WTC11 (cell line): ENCODE results near the gene AKAP1. TPM values are rescaled to one million over a fixed set of nuclear protein-coding genes. Genes with fewer than 3 reads are reported as not detected.

Source experiments
- ATAC-seq: fragments of 200-7000 bp; cut with Tn5 transposase; 2 replicates; pipeline ENCODE4 v1.10.0; 2021; ENCODE audit warnings: mild to moderate bottlenecking, moderate library complexity
- CTCF ChIA-PET: fragments of 300-600 bp; sonication (Branson Sonifier 250); formaldehyde crosslinking; loops from one replicate; lab custom pipeline; 2021; ENCODE audit warnings: antibody characterized with exemption; lab: Charles Lee
- POLR2A ChIA-PET: fragments of 350-600 bp; sonication (Branson Sonifier 250); formaldehyde crosslinking; loops from one replicate; lab custom pipeline; 2021; ENCODE audit warnings: antibody characterized with exemption; lab: Charles Lee
- DNase-seq: peaks from one replicate; pipeline ENCODE4 v3.0.0; 2021; ENCODE audit warnings: low spot score
- H3K27ac Mint-ChIP-seq: 2 replicates; pipeline ENCODE4 v1.8.0; 2021; ENCODE audit warnings: mixed read lengths
- H3K27me3 Mint-ChIP-seq: 2 replicates; pipeline ENCODE4 v1.8.0; 2021; ENCODE audit warnings: low read depth, mild to moderate bottlenecking, moderate library complexity, mixed read lengths
- H3K36me3 Mint-ChIP-seq: 2 replicates; pipeline ENCODE4 v1.8.0; 2021; ENCODE audit warnings: mixed read lengths
- H3K4me1 Mint-ChIP-seq: 2 replicates; pipeline ENCODE4 v1.8.0; 2022; ENCODE audit warnings: mixed read lengths
- H3K4me3 Mint-ChIP-seq: 2 replicates; pipeline ENCODE4 v1.8.0; 2021; ENCODE audit warnings: mild to moderate bottlenecking, moderate library complexity, mixed read lengths
- H3K9me3 Mint-ChIP-seq: 2 replicates; pipeline ENCODE4 v1.8.0; 2021; ENCODE audit warnings: mixed read lengths
- ATF1 ChIP-seq: sonication (generic); formaldehyde crosslinking; IDR thresholded peaks from 2 replicates; pipeline ENCODE4 v1.8.1; 2023; ENCODE audit warnings: mild to moderate bottlenecking, moderate library complexity, missing genetic modification reagents
- CREB1 ChIP-seq: sonication (generic); formaldehyde crosslinking; IDR thresholded peaks from 2 replicates; pipeline ENCODE4 v1.8.0; 2023; ENCODE audit warnings: mild to moderate bottlenecking, missing genetic modification reagents
- ESRRA ChIP-seq: sonication (generic); formaldehyde crosslinking; IDR thresholded peaks from 2 replicates; pipeline ENCODE4 v1.8.1; 2022; ENCODE audit warnings: mild to moderate bottlenecking, missing genetic modification reagents, borderline replicate concordance
- GRHL2 ChIP-seq: fragments of 250-450 bp; sonication (Bioruptor Pico); IDR thresholded peaks from 2 replicates; pipeline ENCODE4 v1.8.0; 2022; ENCODE audit warnings: mild to moderate bottlenecking, moderate library complexity; ENCODE audit not compliant: insufficient replicate concordance, severe bottlenecking
- IRF2 ChIP-seq: sonication (generic); formaldehyde crosslinking; IDR thresholded peaks from 2 replicates; pipeline ENCODE4 v1.8.0; 2022; ENCODE audit warnings: low read depth, missing genetic modification reagents, borderline replicate concordance
- JAZF1 ChIP-seq: fragments of 250-450 bp; sonication (Bioruptor Pico); IDR thresholded peaks from 2 replicates; pipeline ENCODE4 v1.9.0; 2021; ENCODE audit warnings: moderate library complexity, mild to moderate bottlenecking, inconsistent platforms
- NFATC4 ChIP-seq: fragments of 250-450 bp; sonication (Bioruptor Pico); IDR thresholded peaks from 2 replicates; pipeline ENCODE4 v1.9.0; 2021; ENCODE audit warnings: mild to moderate bottlenecking
- NFYB ChIP-seq: sonication (generic); formaldehyde crosslinking; conservative IDR thresholded peaks from 2 replicates; pipeline ENCODE4 v1.8.0; 2022; ENCODE audit warnings: low read depth, missing genetic modification reagents
- RORB ChIP-seq: fragments of 250-450 bp; sonication (Bioruptor Pico); IDR thresholded peaks from 2 replicates; pipeline ENCODE4 v1.9.0; 2021; ENCODE audit warnings: mild to moderate bottlenecking
- SMAD4 ChIP-seq: sonication (generic); formaldehyde crosslinking; IDR thresholded peaks from 2 replicates; pipeline ENCODE4 v1.8.0; 2022; ENCODE audit warnings: mild to moderate bottlenecking, missing genetic modification reagents
- ZNF219 ChIP-seq: sonication (generic); formaldehyde crosslinking; IDR thresholded peaks from 2 replicates; pipeline ENCODE4 v1.8.0; 2023; ENCODE audit warnings: missing genetic modification reagents, mild to moderate bottlenecking, borderline replicate concordance
- ZNF317 ChIP-seq: sonication (generic); formaldehyde crosslinking; IDR thresholded peaks from 2 replicates; pipeline ENCODE4 v1.8.1; 2023; ENCODE audit warnings: low read depth, mild to moderate bottlenecking, moderate library complexity, missing genetic modification reagents, borderline replicate concordance
- ZNF671 ChIP-seq: fragments of 250-450 bp; sonication (Bioruptor Pico); IDR thresholded peaks from 2 replicates; pipeline ENCODE4 v1.8.0; 2021; ENCODE audit warnings: mild to moderate bottlenecking
- total RNA-seq: library from RNA; stranded (reverse); gene quantifications from 3 replicates; pipeline ENCODE4 v1.2.3, GENCODE V29; 2021
- TF ChIP-seq, protein P1 (sequence below): sonication (generic); formaldehyde crosslinking; IDR thresholded peaks from 2 replicates; pipeline ENCODE4 v1.8.1; 2023; ENCODE audit warnings: mild to moderate bottlenecking, missing genetic modification reagents, moderate library complexity
- TF ChIP-seq, protein P2 (sequence below): sonication (generic); formaldehyde crosslinking; IDR thresholded peaks from 2 replicates; pipeline ENCODE4 v1.8.1; 2023; ENCODE audit warnings: mild to moderate bottlenecking, missing genetic modification reagents
- TF ChIP-seq, protein P3 (sequence below): fragments of 250-450 bp; sonication (Bioruptor Pico); IDR thresholded peaks from 2 replicates; pipeline ENCODE4 v1.9.0; 2021; ENCODE audit warnings: mild to moderate bottlenecking
- TF ChIP-seq, protein P4 (sequence below): sonication (generic); formaldehyde crosslinking; IDR thresholded peaks from 2 replicates; pipeline ENCODE4 v1.8.1; 2022; ENCODE audit warnings: mild to moderate bottlenecking, moderate library complexity, missing genetic modification reagents
- TF ChIP-seq, protein P5 (sequence below): fragments of 250-450 bp; sonication (Bioruptor Pico); IDR thresholded peaks from 2 replicates; pipeline ENCODE4 v1.9.0; 2021; ENCODE audit warnings: moderate library complexity, mild to moderate bottlenecking, inconsistent platforms, borderline replicate concordance
- TF ChIP-seq, protein P6 (sequence below): sonication (generic); formaldehyde crosslinking; IDR thresholded peaks from 2 replicates; pipeline ENCODE4 v1.8.1; 2023; ENCODE audit warnings: mild to moderate bottlenecking, missing genetic modification reagents
- TF ChIP-seq, protein P7 (sequence below): sonication (generic); formaldehyde crosslinking; conservative IDR thresholded peaks from 2 replicates; pipeline ENCODE4 v1.8.1; 2022; ENCODE audit warnings: mild to moderate bottlenecking, missing genetic modification reagents
- TF ChIP-seq, protein P8 (sequence below): fragments of 250-450 bp; sonication (Bioruptor Pico); conservative IDR thresholded peaks from 2 replicates; pipeline ENCODE4 v1.9.0; 2021; ENCODE audit warnings: mild to moderate bottlenecking

The AKAP1 gene
- total RNA-seq, 1 experiment from 2014 or later, result 74.5 TPM

DNA sequence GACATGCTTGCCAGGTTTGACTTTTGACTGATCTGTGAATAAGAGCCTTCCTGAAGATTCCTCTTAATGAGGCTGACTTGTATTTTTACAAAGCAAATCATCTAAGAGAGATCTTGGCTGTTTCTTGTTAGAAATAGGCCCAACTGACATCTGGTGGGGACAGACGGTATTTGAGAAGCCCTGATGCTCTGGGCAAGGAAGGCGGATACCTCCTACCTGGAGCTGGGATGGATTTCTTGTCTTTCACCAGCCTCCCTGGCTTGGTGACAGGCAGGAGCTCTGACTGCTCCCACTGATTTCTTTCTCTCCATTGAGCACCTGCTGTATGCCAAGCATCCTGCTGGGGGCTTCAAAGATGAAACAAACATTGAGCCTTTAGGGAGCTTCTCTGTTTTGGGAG, 40.4 kb downstream of the AKAP1 start:
- POLR2A ChIA-PET, result interaction anchor here (0.5 kb wide), 2 partner anchors 42 to 251 kb away, joined by 3 to 4 read pairs; no protein-coding TSS in a partner anchor
- H3K36me3 Mint-ChIP-seq, result peaks cover 39% of the 10 kb centered on the region
- DNase-seq (no peak), ATAC-seq (no peak)
- CTCF ChIA-PET, result interaction anchor here (0.7 to 0.8 kb wide), 3 partner anchors 13 to 19 kb away, joined by 3 read pairs; no protein-coding TSS in a partner anchor
- H3K4me3 Mint-ChIP-seq, result no peak overlapping the region
- H3K27ac Mint-ChIP-seq, result no peak overlapping the region
- no peak for TF ChIP-seq NFATC4 (CRISPR knock-in tag)
- TF ChIP-seq JAZF1 (CRISPR knock-in tag), result no peak
- TF ChIP-seq, protein P1, sequence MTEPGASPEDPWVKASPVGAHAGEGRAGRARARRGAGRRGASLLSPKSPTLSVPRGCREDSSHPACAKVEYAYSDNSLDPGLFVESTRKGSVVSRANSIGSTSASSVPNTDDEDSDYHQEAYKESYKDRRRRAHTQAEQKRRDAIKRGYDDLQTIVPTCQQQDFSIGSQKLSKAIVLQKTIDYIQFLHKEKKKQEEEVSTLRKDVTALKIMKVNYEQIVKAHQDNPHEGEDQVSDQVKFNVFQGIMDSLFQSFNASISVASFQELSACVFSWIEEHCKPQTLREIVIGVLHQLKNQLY (CRISPR knock-in tag), result no peak
- no peak for TF ChIP-seq RORB (CRISPR knock-in tag)
- TF ChIP-seq, protein P2, sequence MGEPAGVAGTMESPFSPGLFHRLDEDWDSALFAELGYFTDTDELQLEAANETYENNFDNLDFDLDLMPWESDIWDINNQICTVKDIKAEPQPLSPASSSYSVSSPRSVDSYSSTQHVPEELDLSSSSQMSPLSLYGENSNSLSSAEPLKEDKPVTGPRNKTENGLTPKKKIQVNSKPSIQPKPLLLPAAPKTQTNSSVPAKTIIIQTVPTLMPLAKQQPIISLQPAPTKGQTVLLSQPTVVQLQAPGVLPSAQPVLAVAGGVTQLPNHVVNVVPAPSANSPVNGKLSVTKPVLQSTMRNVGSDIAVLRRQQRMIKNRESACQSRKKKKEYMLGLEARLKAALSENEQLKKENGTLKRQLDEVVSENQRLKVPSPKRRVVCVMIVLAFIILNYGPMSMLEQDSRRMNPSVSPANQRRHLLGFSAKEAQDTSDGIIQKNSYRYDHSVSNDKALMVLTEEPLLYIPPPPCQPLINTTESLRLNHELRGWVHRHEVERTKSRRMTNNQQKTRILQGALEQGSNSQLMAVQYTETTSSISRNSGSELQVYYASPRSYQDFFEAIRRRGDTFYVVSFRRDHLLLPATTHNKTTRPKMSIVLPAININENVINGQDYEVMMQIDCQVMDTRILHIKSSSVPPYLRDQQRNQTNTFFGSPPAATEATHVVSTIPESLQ (CRISPR knock-in tag), result no peak
- TF ChIP-seq, protein P3, sequence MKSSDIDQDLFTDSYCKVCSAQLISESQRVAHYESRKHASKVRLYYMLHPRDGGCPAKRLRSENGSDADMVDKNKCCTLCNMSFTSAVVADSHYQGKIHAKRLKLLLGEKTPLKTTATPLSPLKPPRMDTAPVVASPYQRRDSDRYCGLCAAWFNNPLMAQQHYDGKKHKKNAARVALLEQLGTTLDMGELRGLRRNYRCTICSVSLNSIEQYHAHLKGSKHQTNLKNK (CRISPR knock-in tag), result no peak
- TF ChIP-seq, protein P4, sequence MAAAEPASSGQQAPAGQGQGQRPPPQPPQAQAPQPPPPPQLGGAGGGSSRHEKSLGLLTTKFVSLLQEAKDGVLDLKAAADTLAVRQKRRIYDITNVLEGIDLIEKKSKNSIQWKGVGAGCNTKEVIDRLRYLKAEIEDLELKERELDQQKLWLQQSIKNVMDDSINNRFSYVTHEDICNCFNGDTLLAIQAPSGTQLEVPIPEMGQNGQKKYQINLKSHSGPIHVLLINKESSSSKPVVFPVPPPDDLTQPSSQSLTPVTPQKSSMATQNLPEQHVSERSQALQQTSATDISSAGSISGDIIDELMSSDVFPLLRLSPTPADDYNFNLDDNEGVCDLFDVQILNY (CRISPR knock-in tag), result no peak
- no peak for TF ChIP-seq SMAD4
- no peak for TF ChIP-seq IRF2
- TF ChIP-seq CREB1, result no peak
- TF ChIP-seq, protein P5, sequence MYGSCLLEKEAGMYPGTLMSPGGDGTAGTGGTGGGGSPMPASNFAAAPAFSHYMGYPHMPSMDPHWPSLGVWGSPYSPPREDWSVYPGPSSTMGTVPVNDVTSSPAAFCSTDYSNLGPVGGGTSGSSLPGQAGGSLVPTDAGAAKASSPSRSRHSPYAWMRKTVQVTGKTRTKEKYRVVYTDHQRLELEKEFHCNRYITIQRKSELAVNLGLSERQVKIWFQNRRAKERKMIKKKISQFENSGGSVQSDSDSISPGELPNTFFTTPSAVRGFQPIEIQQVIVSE (CRISPR knock-in tag), result no peak
- TF ChIP-seq, protein P6, sequence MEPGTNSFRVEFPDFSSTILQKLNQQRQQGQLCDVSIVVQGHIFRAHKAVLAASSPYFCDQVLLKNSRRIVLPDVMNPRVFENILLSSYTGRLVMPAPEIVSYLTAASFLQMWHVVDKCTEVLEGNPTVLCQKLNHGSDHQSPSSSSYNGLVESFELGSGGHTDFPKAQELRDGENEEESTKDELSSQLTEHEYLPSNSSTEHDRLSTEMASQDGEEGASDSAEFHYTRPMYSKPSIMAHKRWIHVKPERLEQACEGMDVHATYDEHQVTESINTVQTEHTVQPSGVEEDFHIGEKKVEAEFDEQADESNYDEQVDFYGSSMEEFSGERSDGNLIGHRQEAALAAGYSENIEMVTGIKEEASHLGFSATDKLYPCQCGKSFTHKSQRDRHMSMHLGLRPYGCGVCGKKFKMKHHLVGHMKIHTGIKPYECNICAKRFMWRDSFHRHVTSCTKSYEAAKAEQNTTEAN, result no peak
- TF ChIP-seq, protein P7, sequence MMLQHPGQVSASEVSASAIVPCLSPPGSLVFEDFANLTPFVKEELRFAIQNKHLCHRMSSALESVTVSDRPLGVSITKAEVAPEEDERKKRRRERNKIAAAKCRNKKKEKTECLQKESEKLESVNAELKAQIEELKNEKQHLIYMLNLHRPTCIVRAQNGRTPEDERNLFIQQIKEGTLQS (CRISPR knock-in tag), result no peak
- TF ChIP-seq ZNF317 (CRISPR knock-in tag), result no peak
- no peaks in the 10 kb centered on the region for H3K9me3 Mint-ChIP-seq
- no peaks in the 10 kb centered on the region for H3K27me3 Mint-ChIP-seq
- H3K4me1 Mint-ChIP-seq, result no peaks in the 10 kb centered on the region

DNA sequence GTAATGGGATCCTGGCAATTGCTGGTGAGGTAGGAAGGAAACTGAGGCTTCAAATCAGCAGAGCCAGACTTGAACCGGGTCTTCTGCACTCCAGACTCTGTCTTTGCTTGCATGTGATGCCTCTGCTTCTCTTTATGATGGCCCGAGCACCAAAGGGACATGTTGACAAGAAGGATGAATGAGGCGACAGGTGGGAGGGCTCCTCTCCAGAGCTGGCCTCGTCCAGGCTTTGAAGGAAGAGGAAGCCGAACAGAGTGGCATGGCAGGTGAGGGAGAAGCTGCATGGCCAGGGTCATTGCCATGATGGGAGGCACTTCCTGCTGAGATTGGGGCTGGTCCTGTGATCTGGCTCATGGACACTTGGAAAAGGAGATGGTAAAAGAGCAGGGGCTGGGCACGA, 40.8 kb downstream of the AKAP1 start:
- ATAC-seq (no peak), DNase-seq (no peak)
- Mint-ChIP-seq H3K9me3 (no peaks in the 10 kb centered on the region), H3K4me3 (no peak overlapping the region), H3K4me1 (peaks cover 4% of the 10 kb centered on the region; the same call in 1 of the 2 replicates), H3K27me3 (no peaks in the 10 kb centered on the region), H3K27ac (no peak overlapping the region), H3K36me3 (peaks cover 35% of the 10 kb centered on the region)
- TF ChIP-seq ZNF317 (CRISPR knock-in tag) (no peak), GRHL2 (no peak), ZNF671 (no peak), ESRRA (CRISPR knock-in tag) (no peak), ZNF219 (CRISPR knock-in tag) (no peak), ATF1 (CRISPR knock-in tag) (no peak), NFYB (CRISPR knock-in tag) (no peak)
- TF ChIP-seq, protein P8, sequence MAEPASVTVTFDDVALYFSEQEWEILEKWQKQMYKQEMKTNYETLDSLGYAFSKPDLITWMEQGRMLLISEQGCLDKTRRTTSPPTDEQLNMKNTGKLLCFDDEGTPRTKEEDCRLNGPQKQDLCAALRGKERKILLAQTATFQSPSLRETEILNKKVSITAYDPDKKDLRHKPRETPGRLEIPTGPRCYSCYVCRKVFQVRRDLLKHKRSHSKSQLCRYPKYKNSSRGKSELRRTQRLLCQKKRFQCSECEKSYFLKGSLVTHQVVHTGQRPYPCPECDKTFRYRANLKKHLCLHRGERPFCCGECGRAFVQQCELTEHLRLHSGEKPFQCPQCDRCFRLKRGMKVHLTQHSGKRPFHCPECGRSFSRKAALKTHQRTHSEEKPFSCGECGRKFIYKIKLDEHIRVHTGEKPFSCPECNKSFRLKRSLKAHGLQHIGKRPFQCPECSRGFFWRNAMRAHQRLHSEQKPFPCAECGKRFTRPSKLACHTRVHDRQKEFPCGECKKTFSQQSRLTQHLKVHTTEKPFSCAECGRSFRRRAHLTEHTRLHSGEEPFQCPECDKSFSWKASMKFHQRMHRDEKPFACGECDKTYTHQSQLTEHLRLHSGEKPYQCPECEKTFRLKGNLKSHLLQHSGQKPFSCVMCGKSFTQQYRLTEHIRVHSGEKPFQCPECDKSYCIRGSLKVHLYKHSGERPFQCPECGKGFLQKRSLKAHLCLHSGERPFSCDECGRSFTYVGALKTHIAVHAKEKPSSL (CRISPR knock-in tag), result no peak
- TF ChIP-seq, protein P6, result no peak
- ChIA-PET CTCF (interaction anchor here (0.7 to 1.8 kb wide), 4 partner anchors 12 to 622 kb away, joined by 3 to 6 read pairs (median 3); no protein-coding TSS in a partner anchor), POLR2A (interaction anchor here (0.5 kb wide), 2 partner anchors 41 to 251 kb away, joined by 3 to 4 read pairs; no protein-coding TSS in a partner anchor)
